IPS DF 6.9 (cell line): ENCODE data around the gene DNAH1.

Experiments
- DNase-seq: peaks from one replicate; pipeline ENCODE4 v3.0.0-alpha.2; 2013; ENCODE audit warnings: low read depth, low spot score
- H3K27ac ChIP-seq: one replicate; pipeline ENCODE4 v1.5.1; 2013; ENCODE audit warnings: low read length, control low read depth
- H3K27me3 ChIP-seq: 2 replicates; pipeline ENCODE4 v1.6.1; 2013; ENCODE audit warnings: mild to moderate bottlenecking, low read length; ENCODE audit not compliant: control insufficient read depth, insufficient read depth
- H3K36me3 ChIP-seq: 2 replicates; pipeline ENCODE4 v1.6.1; 2013; ENCODE audit warnings: low read length; ENCODE audit not compliant: control insufficient read depth, insufficient read depth
- H3K4me1 ChIP-seq: 2 replicates; pipeline ENCODE4 v1.6.1; 2013; ENCODE audit warnings: low read length; ENCODE audit not compliant: control insufficient read depth, insufficient read depth
- H3K4me3 ChIP-seq: 2 replicates; pipeline ENCODE4 v1.5.1; 2013; ENCODE audit warnings: mild to moderate bottlenecking, low read length
- H3K9me3 ChIP-seq: 2 replicates; pipeline ENCODE4 v1.6.1; 2013; ENCODE audit warnings: low read length, inconsistent platforms; ENCODE audit not compliant: control insufficient read depth, insufficient read depth
- WGBS: extraction: QIAGEN DNeasy Blood & Tissue Kit; methylation state at CpG from one replicate; pipeline ENCODE4 v1.1.7; 2013; ENCODE audit warnings: mixed read lengths, missing lambda C conversion rate; ENCODE audit not compliant: insufficient read length, insufficient coverage; 5-methylcytosine and 5-hydroxymethylcytosine counted together

The DNAH1 gene

GRCh38 chr3:52393959-52394670 lies 78.0 kb downstream of the DNAH1 start:
- no peaks in the 10 kb centered on the region for H3K36me3 ChIP-seq
- no peaks in the 10 kb centered on the region for H3K4me1 ChIP-seq
- H3K9me3 ChIP-seq = no peaks in the 10 kb centered on the region
- H3K27ac ChIP-seq = no peak overlapping the region
- H3K4me3 ChIP-seq = no peak overlapping the region
- DNase-seq = no peak
- no peaks in the 10 kb centered on the region for H3K27me3 ChIP-seq
- no CpG with 5 or more reads among the region's 18 CpGs for WGBS

GRCh38 chr3:52394751-52395502 lies 78.8 kb downstream of the DNAH1 start:
- H3K27me3 ChIP-seq = no peaks in the 10 kb centered on the region
- no CpG with 5 or more reads among the region's 10 CpGs for WGBS
- no peaks in the 10 kb centered on the region for H3K4me1 ChIP-seq
- H3K27ac ChIP-seq = no peak overlapping the region
- no peaks in the 10 kb centered on the region for H3K9me3 ChIP-seq
- no peak for DNase-seq
- H3K4me3 ChIP-seq = no peak overlapping the region
- no peaks in the 10 kb centered on the region for H3K36me3 ChIP-seq

DNA sequence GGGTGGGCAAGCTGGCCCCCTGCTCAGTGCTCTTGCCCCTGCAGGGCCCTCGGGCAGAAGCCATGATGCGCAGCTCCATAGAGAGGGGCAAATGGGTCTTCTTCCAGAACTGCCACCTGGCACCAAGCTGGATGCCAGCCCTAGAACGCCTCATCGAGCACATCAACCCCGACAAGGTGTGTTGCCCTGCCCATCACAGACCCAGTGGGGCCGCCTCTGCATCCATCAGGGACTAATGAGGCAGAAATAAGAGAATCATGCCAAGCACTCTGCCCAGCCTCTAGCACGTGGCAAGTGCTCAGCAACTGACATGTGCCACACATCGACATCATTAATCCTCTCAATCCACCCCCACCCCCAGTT lies 79.4 kb downstream of the DNAH1 start:
- Histone ChIP-seq H3K36me3 (no peaks in the 10 kb centered on the region), H3K9me3 (no peaks in the 10 kb centered on the region), H3K27ac (no peak overlapping the region), H3K4me1 (no peaks in the 10 kb centered on the region), H3K27me3 (no peaks in the 10 kb centered on the region), H3K4me3 (no peak overlapping the region)
- DNase-seq = no peak
- WGBS = no CpG with 5 or more reads among the region's 8 CpGs

DNA sequence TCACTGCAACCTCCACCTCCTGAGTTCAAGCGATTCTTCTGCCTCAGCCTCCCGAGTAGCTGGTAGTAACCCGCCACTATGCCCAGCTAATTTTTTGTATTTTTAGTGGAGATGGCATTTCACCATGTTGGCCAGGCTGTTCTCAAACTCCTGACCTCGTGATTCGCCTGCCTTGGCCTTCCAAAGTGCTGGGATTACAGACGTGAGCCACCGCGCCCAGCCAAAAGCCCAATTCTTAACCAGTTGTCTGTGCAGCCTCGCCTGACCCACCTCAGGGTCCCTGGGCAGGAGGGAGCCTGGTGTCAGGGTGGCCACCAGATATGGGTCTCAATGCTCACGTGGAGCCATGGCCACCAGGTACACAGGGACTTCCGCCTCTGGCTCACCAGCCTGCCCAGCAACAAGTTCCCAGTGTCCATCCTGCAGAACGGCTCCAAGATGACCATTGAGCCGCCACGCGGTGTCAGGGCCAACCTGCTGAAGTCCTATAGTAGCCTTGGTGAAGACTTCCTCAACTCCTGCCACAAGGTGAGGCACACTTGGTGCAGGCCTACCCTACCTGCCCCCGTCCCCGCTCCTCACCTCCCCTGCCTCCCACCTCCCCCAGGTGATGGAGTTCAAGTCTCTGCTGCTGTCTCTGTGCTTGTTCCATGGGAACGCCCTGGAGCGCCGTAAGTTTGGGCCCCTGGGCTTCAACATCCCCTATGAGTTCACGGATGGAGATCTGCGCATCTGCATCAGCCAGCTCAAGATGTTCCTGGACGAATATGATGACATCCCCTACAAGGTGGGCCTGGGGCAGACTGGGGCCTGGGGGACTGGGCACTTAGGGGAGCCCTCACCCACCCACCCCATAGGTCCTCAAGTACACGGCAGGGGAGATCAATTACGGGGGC lies 80.1 kb downstream of the DNAH1 start:
- Histone ChIP-seq H3K27me3 (no peaks in the 10 kb centered on the region), H3K36me3 (no peaks in the 10 kb centered on the region), H3K4me3 (no peak overlapping the region), H3K9me3 (no peaks in the 10 kb centered on the region), H3K4me1 (no peaks in the 10 kb centered on the region), H3K27ac (no peak overlapping the region)
- no peak for DNase-seq
- WGBS = no CpG with 5 or more reads among the region's 25 CpGs

DNA sequence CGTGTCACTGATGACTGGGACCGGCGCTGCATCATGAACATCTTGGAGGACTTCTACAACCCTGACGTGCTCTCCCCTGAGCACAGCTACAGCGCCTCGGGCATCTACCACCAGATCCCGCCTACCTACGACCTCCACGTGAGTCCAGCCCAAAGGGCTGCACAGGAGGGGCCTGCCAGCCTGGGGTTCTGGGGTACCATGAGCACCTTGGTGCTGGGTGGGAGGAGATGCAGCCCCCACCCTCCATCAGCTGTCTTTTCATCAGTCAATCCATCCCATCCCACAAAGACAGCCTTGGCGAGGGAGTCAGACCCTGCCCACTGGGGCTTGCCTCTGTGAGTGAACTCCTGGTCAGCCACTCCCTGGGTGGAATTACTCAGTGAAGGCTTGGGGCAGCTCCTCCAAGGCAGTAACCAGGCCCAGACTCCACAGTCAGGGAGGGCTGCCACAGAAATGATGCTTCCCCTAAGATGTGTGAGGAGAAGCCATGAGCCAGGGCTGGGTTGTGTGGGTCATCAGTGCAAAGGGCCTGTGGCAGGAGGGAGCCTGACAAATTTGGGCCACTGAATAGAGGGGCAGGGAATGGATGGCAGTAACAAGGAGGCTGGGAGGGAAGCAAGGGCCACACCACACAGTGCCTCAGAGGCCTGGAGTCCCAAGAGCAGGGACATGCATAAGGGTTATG lies 80.9 kb downstream of the DNAH1 start:
- Histone ChIP-seq H3K27me3 (no peaks in the 10 kb centered on the region), H3K27ac (no peak overlapping the region), H3K9me3 (no peaks in the 10 kb centered on the region), H3K4me3 (no peak overlapping the region), H3K36me3 (peaks cover 7% of the 10 kb centered on the region), H3K4me1 (no peaks in the 10 kb centered on the region)
- no CpG with 5 or more reads among the region's 10 CpGs for WGBS
- DNase-seq = no peak

DNA sequence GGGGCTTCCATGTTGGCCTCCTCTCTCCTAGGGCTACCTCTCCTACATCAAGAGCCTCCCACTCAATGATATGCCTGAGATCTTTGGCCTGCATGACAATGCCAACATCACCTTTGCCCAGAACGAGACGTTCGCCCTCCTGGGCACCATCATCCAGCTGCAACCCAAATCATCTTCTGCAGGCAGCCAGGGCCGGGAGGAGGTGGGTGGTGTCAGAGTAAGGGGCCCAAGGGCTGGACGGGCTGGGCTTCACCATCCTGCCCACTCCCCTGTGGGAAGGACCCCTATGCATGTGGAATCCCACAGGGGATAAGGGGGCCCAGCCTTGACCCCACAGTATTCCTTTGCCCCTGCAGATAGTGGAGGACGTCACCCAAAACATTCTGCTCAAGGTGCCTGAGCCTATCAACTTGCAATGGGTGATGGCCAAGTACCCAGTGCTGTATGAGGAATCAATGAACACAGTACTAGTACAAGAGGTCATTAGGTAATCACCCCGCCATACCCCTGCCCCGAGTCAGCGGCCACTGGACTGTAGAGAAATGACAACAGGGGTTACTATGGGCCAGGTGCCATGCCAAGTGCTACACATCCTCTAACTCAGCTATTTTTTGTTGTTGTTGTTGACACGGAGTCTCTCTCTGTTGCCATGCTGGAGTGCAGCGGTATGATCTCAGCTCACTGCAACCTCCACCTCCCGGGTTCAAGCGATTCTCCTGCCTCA lies 81.7 kb downstream of the DNAH1 start:
- no peak for DNase-seq
- WGBS = no CpG with 5 or more reads among the region's 13 CpGs
- Histone ChIP-seq H3K36me3 (peaks cover 14% of the 10 kb centered on the region), H3K4me3 (no peak overlapping the region), H3K27ac (no peak overlapping the region), H3K4me1 (no peaks in the 10 kb centered on the region), H3K27me3 (no peaks in the 10 kb centered on the region), H3K9me3 (no peaks in the 10 kb centered on the region)

GRCh38 chr3:52398670-52399081 lies 82.6 kb downstream of the DNAH1 start:
- no CpG with 5 or more reads among the region's 5 CpGs for WGBS
- no peaks in the 10 kb centered on the region for H3K27me3 ChIP-seq
- no peak overlapping the region for H3K27ac ChIP-seq
- peaks cover 21% of the 10 kb centered on the region for H3K36me3 ChIP-seq
- no peaks in the 10 kb centered on the region for H3K4me1 ChIP-seq
- no peak for DNase-seq
- H3K4me3 ChIP-seq = no peak overlapping the region
- no peaks in the 10 kb centered on the region for H3K9me3 ChIP-seq

- Histone ChIP-seq H3K9me3 (no peaks in the 10 kb centered on the region), H3K27ac (no peak overlapping the region), H3K27me3 (no peaks in the 10 kb centered on the region), H3K36me3 (peaks cover 26% of the 10 kb centered on the region), H3K4me1 (no peaks in the 10 kb centered on the region), H3K4me3 (no peak overlapping the region)
- no CpG with 5 or more reads among the region's 4 CpGs for WGBS
- DNase-seq = no peak
These were observed 83.0 kb downstream of the DNAH1 start for GRCh38 chr3:52399131-52399530.

DNA sequence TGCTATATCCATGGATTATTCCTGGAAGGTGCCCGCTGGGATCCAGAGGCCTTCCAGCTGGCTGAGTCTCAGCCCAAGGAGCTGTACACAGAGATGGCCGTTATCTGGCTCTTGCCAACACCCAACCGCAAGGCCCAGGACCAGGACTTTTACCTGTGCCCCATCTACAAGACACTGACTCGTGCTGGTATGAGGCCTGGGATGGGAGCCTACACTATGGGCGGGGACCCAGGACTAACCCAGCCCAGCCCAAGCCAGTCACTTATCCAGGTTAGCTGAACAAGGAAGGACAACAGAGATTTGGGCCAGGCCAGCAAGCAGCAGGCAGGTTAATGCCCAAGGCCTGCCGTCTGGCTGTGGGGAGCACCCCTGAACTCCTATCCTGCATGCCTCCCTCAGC lies 83.5 kb downstream of the DNAH1 start:
- Histone ChIP-seq H3K27ac (no peak overlapping the region), H3K27me3 (no peaks in the 10 kb centered on the region), H3K4me1 (no peaks in the 10 kb centered on the region), H3K9me3 (no peaks in the 10 kb centered on the region), H3K4me3 (no peak overlapping the region), H3K36me3 (peaks cover 30% of the 10 kb centered on the region)
- no CpG with 5 or more reads among the region's 6 CpGs for WGBS
- no peak for DNase-seq
